ENCODE data around the gene GPD2.

GPD2 gene

DNA sequence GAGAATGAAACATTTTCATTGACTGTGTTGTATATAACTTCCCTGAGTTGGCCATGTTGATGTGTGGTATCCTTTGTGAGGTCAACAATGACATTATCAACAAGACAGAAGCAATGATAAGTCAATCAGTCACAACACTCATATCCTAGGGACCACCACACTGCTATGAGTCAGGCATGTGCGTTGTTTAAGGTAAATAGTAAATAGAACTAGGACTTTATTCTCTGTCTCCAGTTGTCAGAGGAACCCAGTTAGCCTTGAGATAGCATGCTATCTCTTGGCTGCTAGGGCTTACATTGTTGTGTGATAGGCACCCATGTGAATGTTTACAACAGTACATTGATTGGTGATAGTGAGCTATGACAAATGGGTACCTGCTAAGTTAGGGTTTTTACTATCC is 37.3 kb downstream of the GPD2 start:
- TF ChIP-seq, protein P1, sequence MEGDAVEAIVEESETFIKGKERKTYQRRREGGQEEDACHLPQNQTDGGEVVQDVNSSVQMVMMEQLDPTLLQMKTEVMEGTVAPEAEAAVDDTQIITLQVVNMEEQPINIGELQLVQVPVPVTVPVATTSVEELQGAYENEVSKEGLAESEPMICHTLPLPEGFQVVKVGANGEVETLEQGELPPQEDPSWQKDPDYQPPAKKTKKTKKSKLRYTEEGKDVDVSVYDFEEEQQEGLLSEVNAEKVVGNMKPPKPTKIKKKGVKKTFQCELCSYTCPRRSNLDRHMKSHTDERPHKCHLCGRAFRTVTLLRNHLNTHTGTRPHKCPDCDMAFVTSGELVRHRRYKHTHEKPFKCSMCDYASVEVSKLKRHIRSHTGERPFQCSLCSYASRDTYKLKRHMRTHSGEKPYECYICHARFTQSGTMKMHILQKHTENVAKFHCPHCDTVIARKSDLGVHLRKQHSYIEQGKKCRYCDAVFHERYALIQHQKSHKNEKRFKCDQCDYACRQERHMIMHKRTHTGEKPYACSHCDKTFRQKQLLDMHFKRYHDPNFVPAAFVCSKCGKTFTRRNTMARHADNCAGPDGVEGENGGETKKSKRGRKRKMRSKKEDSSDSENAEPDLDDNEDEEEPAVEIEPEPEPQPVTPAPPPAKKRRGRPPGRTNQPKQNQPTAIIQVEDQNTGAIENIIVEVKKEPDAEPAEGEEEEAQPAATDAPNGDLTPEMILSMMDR (IDR thresholded peaks at IDR 0.05; ENCODE audit: insufficient read depth, low read depth, low read length, missing control alignments): no peak
- no peak for DNase-seq (ENCODE audit: low read depth)
- no peak overlapping the region for H3K4me3 ChIP-seq (ENCODE audit: low read length)

DNA sequence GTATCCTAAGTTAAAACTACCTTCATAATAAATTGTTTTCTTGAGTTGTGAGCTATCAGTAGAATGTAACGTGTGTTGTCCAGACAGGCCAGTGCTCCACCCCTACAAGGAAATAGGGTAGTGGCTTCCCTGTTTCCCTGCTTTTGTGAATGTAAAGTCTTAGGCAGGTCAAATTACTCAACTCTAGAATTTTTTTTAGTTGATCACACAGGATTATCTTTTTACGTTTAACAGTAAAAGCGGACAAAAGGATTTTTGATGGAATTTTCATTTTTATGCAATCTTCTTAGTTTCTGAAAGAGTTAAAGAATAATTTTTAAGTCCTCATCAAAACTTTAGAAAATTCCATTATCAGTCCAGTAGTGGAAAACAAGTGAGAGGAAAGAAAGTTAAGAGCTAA is 38.2 kb downstream of the GPD2 start:
- TF ChIP-seq, protein P1 (IDR thresholded peaks at IDR 0.05; ENCODE audit: insufficient read depth, low read depth, low read length, missing control alignments): no peak

DNA sequence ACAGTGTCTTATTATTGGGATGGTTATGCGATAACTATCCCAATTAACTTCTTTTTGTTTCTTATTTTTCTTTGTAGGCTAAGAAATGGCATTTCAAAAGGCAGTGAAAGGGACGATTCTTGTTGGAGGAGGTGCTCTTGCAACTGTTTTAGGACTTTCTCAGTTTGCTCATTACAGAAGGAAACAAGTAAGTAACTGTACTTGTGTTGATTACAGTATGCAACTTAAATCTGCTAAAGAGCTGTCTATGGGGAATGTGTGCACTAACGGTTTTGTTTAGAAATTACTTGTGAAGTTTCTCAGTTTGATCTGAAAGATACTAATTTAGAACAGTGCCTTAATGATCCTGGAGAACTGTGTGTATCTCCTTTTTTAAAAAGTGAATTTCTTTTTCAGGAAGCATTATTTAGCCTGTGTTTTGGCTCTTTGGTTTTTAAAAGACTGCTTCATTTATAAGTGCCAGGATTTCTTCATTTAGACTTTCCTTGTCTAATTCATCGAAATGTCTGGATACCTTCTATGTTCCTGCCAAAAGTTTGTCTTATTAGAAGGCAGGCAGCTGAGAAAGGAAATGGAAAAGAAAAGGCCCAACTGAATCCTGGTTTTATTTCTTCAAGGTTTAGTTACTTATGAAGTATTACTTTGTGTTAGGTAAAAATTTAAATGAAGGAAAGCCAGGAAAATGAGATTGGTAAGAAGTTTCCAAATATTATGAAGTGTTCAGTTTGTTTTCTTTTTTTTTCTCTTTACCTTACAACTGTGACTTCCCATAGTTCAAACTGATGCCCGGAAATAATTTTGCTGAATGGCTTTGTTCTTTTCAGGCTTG is 40.1 kb downstream of the GPD2 start:
- TF ChIP-seq, protein P1 (IDR thresholded peaks at IDR 0.05; ENCODE audit: insufficient read depth, low read depth, low read length, missing control alignments): no peak
- H3K4me3 ChIP-seq (ENCODE audit: low read length): no peak overlapping the region

More for the DNA sequence above, 38.2 kb downstream of the GPD2 start:
- peak; percentile 84 for DNase-seq (ENCODE audit: low read depth)
- no peak overlapping the region for H3K4me3 ChIP-seq (ENCODE audit: low read length)

DNA sequence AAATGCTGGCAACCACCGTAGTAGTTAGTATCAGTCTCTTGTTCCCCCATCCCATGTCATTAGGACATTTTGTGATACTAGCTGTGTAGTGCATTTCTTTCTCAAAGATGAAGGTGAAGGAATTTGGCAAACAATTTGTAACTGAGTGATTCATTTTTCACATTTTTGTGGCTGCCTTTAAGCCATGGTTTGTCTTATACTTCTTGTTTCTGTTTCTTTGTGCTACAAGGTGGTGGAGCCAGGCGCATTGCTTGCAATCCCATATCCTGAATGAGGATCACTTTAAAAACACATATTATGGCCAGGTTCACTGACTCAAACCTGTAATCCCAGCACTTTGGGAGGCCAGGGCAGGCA is 40.6 kb downstream of the GPD2 start:
- TF ChIP-seq, protein P1 (IDR thresholded peaks at IDR 0.05; ENCODE audit: insufficient read depth, low read depth, low read length, missing control alignments): no peak

More for the DNA sequence above, 40.1 kb downstream of the GPD2 start:
- DNase-seq (ENCODE audit: low read depth): no peak

DNA sequence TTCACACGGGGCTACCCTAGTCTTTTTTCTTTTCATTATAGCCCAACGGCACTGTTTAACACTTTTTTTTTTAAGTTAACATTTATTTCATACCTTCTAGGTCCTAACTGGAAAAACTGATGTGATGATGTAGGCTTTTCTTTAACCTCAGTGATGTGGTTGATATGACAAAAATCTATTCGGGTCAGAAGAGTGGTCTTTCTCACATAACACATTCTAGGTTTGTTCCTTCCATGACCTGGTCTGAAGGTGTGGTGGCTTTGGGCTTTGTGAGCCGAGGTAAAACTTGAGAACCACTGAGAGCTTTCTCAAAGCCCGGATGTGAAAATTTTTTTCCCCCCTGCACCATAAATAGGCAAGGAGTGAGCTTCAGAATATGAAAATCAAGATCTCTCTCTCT is 44.2 kb downstream of the GPD2 start:
- DNase-seq (ENCODE audit: low read depth): no peak
- TF ChIP-seq, protein P1 (IDR thresholded peaks at IDR 0.05; ENCODE audit: insufficient read depth, low read depth, low read length, missing control alignments): no peak
- H3K4me3 ChIP-seq (ENCODE audit: low read length): no peak overlapping the region

More for the DNA sequence above, 40.6 kb downstream of the GPD2 start:
- DNase-seq (ENCODE audit: low read depth): peak; percentile 70
- no peak overlapping the region for H3K4me3 ChIP-seq (ENCODE audit: low read length)

DNA sequence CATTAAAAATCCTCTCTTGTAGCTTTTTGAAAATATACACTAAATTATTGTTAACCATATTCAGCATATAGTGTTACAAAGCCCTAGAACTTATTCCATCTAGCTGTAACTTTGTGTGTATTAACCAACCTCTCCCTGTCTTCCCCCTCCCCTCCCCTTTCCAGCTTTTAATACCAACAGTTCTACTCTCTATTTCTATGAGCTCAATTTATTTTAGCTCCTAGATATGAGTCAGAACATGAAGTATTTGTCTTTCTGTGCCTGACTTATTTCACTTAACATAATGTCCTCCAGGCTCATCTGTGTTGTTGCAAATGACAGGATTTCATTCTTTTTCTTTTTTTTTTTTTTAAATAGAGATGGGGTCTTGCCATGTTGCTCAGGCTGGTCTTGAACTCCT is 45.1 kb downstream of the GPD2 start:
- no peak for DNase-seq (ENCODE audit: low read depth)
- no peak overlapping the region for H3K4me3 ChIP-seq (ENCODE audit: low read length)
- TF ChIP-seq, protein P1 (IDR thresholded peaks at IDR 0.05; ENCODE audit: insufficient read depth, low read depth, low read length, missing control alignments): no peak

DNA sequence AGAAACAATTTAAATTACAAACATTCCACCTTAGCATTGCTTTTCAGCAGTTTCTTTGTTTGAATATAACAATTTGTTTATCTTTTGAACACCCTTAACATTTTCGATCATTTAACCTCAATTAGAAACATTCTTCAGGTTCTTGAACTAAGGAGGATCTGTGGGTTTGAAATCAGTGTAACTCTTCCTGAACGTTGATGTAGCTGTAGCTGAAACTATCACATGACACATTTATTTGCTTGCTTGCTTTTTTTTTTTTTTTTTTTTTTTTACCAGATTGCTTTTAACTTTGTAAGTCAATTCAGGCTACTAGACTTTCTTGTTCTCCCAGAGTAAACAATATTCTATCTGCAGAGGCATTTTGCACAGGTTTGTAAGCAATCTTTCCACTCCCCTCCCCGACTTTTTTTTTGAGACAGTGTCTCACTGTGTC is 47.6 kb downstream of the GPD2 start:
- H3K4me3 ChIP-seq (ENCODE audit: low read length): no peak overlapping the region
- TF ChIP-seq, protein P1 (IDR thresholded peaks at IDR 0.05; ENCODE audit: insufficient read depth, low read depth, low read length, missing control alignments): no peak
- peak; percentile 19 for DNase-seq (ENCODE audit: low read depth)
